Stromal cell of bone marrow (primary cell): Measurements from ENCODE around the gene GALNT9.

ENCODE experiments used
- DNase-seq: peaks from one replicate; pipeline ENCODE4 v3.0.0-alpha.2; 2012; ENCODE audit warnings: low read depth

Gene GALNT9

DNA sequence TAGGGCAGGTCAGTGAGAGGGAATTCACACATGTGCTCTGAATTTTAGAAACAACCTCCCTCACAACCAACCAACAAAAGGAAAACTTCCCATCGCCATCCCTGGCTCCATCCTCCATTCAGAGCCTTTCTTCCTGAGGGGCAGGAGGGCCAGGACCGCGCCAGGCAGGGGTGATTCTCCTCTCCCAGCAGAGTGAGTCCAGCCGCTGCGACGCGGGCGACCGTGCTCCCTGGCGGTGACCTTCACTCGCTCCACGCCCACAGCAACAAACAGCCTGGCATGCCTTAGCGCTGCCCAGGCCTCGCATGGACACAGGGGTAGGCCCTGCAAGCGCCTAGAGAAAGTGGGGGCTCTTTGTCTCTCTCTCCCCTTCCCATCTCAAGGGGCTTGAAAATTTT lies 3.7 kb downstream of the GALNT9 start:
- no peak for DNase-seq

- no peak for DNase-seq
Measured at GRCh38 chr12:132324841-132325732, 4.3 kb downstream of the GALNT9 start.

- DNase-seq = no peak
Measured at GRCh38 chr12:132324173-132324572, 5.2 kb downstream of the GALNT9 start.

DNA sequence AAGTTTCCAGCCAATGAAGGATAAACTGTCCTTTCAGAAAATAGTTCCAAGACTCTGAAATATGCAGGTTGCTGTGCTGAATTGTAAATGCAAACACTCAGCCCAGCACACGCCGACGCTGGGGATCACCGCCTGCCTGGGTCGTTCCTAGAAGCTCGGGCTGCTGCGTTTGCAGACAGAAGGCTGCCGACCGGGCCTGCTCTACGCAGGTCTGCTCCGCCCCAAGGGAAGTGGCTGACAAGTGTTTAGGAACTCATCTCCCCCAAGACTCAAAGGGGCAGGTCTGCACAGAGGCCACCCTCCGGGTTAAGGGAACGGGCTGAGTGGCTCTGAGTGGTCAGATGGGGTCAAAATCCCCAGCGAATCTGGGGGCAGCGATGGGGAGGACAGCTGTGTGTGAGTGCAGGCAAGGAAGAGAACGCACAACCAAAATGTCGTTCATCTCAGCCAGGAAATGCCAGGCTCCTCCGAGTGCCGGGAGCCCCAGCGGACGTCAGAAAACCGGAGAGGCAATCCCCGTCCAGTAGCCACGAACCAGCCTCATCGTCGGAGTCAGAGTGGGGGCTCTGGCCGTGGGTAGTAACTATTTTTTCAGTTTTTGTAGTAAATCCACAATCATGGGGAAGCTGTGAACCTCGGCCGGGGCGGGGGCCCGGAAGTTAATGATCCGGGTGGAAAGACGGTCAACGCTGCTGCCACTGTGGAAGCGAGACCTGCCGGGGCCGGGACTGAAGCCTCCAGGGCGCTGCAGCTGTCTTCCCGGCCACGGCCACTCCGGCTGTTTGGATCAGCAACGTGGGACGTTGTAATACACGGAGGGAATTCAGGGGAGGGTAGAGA lies 6.0 kb downstream of the GALNT9 start:
- no peak for DNase-seq

DNA sequence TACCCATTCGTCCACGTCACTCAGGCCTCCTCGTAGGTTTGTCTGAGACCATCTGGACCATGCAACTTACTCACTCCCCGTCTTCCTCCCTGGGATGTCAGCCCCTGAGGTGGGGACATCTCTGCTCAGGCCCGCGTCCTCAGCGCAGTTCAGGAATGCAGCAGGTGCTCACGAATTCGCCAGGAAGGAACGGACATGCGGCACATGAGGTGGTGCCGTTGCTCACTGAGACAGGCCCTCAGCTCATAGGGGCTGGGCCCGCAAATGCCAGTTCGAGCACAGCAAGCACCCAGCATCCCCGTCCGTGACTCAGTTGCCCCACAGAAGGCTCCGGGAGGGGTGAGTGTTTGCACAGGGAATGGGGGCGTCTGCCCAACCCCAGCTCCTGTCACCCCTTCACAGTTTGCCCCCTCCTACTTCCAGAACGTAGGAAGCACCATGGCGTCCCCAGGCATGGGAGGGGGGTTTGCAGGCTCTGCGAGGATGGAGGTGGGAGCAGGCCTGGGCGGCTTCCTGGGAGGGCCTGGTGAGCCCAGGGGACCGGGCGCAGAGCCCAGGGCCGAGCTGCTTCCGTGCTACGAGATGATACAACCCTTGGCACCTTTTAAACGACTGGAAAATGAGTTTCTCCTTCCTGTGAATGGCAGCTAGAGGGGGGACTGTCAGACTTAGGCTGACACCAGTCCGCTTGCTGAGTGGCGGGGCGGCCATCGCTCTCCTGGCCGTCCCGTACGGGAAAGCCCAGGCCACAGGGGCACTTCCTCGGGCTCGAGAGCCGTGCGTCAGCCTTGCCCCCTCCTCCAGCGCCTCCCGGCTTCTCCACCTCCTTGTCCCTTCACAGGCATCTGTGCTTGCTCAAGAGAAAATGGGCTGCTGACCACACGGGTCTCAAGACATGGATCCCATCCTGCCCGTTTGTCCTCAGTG lies 6.9 kb downstream of the GALNT9 start:
- no peak for DNase-seq

DNA sequence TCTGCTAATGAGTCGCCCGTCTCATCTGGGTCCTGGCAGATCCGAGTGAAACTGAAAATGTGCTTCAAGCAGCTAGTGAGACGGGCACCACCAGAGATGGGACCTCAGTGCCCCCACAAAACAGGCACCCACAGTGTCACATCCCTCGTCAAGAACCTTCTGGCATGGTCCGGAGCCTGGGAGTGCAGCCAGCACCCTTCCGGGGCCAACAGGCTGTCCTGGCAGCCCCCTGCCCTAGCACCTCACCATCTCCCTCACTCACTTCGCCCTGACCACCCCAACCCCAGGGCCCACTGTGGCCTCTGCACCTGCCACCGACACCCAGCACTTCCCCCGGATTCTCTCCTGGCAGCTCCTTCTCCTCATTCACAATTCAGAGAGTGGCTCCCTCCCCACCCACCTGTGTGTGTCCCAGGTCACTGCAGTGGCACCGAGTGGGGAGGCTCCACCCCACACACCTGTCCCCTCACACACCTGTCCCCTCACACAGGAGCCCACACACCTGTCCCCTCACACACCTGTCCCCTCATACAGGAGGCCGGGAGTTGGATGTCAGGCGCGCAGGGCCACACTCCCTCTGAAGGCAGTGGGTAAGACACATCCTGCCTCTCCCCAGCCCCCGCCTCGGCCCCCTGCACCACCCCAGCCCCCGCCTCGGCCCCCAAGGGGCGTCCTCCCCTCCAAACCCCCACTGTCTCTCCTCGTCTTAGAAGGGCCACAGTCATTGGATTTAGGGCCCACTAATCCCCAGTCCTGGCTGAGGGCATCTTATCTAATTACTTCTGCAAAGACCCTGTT lies 7.9 kb downstream of the GALNT9 start:
- no peak for DNase-seq

DNA sequence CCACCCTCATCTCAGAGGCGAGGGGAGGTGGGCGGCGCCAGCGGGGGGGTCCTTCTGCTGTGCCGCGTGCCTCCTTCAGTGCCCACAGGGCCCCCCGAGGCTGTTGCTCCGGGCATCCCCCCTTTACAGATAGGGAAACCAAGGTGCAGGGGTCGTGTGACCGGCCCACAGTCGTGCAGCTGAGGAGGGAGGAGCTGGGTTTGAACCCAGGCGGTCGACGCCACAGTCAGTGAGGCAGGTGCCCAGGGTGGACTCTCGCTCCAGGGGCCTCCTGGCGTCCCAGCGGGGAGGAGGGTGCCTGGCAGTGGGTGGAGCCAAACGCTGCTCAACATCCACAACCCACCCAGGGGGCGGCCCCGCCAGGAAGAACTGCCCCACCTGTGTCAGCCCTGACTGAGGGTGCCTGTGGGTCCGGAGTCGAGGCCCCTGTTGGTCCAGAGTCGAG lies 8.6 kb downstream of the GALNT9 start:
- DNase-seq = no peak

- no peak for DNase-seq
Measured at GRCh38 chr12:132319991-132320570, 9.3 kb downstream of the GALNT9 start.

DNA sequence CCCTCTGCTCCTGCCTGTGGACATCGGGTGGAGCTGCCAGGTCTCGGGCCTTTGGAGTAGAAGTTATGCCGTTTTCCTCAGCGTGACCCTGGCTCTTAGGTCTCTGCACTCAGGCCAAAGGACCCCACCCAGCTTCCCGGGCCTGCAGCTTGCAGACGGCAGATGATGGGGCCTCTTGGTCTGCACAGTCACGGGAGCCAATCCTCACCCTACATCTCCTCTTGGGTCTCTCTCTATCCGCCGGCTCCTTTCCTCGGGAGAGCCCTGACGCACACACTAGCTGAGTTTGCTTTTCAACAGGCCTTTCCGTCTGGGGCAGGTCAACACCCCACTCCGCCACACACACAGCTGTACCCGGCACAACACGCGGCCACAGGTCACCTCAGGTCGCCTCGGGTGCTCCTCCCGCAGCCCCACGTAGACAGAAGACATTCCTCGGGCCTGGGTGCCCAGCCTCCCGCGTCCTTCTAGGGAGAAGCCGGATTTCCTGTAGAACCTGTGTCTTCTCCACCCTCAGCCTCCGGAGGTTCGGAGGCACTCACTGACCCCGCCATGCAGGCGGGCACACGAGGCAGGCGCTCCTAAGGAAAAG lies 9.9 kb downstream of the GALNT9 start:
- DNase-seq = no peak

GRCh38 chr12:132318618-132319033 lies 10.8 kb downstream of the GALNT9 start:
- DNase-seq = no peak

DNA sequence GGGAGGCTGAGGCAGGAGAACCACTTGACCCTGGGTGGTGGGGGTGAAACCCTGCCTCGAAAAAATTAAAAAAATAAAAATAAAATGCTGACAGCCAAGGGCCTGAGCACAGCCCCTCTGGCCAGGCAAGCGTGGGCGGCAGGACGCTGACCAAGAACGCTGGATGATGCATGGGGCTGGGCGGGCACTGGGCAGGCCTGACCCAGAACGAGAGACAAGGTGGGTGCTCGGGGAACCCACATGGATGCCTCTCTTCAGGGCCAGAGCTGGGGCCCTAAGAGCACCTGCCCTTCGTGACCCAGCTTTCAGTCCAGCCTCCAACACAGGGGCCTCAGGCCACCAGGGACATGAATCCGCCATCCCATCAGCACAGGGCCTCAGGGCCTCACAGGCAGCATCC lies 11.3 kb downstream of the GALNT9 start:
- no peak for DNase-seq

GRCh38 chr12:132317233-132317938 lies 12.0 kb downstream of the GALNT9 start:
- no peak for DNase-seq

DNA sequence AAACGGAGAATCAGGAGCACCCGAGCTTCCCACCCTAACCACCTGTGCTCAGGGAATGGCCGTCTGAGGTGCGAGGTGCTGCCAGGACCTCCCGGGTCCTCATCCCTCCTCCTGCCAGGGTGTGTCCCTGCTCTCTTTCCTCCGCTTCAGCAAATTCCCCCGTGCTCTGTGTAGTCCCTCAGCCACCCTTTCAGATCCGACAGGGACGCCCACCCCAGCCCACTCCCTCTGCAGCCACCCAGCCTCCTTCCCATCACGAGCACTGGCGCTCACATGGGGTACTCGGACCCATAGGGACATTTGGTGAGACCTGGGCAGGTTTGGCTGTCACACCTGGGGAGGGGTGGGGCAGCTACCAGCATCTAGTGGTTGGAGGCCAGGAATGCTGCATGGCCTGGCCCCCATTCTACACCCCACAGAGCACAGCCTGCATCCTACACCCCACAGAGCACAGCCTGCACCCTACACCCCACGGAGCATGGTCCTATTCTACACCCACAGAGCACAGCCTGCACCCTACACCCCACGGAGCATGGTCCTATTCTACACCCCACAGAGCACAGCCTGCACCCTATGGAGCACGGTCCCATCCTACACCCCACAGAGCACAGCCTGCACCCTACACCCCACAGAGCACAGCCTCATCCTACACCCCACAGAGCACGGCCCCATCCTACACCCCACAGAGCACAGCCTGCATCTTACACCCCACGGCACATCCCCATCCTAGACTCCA lies 12.7 kb downstream of the GALNT9 start:
- DNase-seq = no peak

DNA sequence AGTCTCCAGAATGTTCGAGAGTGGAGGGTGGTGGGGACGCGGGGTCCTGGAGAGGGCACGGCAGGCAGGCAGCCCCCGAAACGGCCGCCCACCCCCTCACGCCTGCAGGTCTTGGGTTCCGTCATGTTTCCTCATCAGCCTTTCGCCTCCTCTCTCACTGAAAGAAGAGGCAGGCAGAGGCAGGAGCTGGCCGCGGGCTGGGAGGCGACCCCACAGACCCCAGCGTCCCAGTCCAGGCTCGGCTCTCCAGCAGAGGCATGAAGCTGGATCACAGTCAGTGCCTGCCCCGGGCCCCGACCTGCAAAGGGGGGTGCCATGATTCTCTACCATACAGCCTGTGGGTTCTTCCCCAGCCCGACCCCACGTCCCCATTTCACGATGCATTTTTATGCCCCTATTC lies 13.4 kb downstream of the GALNT9 start:
- DNase-seq = no peak

DNA sequence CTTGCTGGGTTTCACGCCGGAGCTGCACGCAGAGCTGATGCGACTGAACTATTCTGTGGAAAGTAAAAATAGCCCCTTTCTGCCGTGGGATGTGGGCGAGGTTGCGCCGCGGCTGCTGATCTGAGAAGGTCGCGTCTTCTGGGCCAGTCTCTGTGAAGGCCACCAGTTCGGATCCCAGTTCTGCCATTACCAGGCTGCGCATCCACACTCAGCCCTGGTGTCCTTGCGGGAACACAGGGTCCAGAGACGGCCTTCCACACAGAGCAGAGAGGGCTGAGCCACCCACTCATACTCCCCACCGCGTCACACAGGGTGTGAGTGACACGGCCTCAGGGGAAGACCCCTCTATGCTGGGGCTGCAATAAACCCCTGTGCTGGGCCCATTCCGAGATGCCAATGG lies 13.9 kb downstream of the GALNT9 start:
- DNase-seq = no peak

- DNase-seq = no peak
Measured at GRCh38 chr12:132314516-132315233, 14.7 kb downstream of the GALNT9 start.

- DNase-seq = no peak
Measured at GRCh38 chr12:132314035-132314434, 15.4 kb downstream of the GALNT9 start.

DNA sequence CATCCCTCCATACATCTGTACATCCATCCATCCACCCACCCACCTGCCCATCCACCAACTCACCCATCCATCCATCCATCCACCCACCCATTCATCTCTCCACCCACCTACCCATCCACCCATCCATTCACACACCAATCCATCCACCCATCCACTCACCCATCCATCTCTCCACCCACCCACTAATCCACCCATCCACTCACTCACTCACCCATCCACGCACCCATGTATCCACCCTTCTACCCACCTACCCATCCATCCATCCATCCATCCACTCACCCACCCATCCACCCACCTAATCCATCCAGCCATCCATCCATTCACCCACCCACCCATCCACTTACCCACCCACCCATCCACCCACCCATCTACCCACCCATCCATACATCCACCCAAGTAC lies 16.2 kb downstream of the GALNT9 start:
- no peak for DNase-seq
